Nephron progenitor cell (in vitro differentiated cells): ENCODE data around the gene OMP.

Source experiments
- DNase-seq: peaks from one replicate; pipeline ENCODE4 v3.0.0; 2021
- H3K27ac Mint-ChIP-seq: 2 replicates; pipeline ENCODE4 v1.8.0; 2021; ENCODE audit warnings: mild to moderate bottlenecking, moderate library complexity, mixed read lengths
- H3K27me3 Mint-ChIP-seq: 2 replicates; pipeline ENCODE4 v1.8.0; 2021; ENCODE audit warnings: mild to moderate bottlenecking, low read depth, mixed read lengths; ENCODE audit not compliant: poor library complexity
- H3K36me3 Mint-ChIP-seq: 2 replicates; pipeline ENCODE4 v1.8.0; 2021; ENCODE audit warnings: low read depth, mixed read lengths
- H3K4me1 Mint-ChIP-seq: 2 replicates; pipeline ENCODE4 v1.8.0; 2021; ENCODE audit warnings: mixed read lengths
- H3K4me3 Mint-ChIP-seq: 2 replicates; pipeline ENCODE4 v1.8.0; 2021; ENCODE audit warnings: mild to moderate bottlenecking, moderate library complexity, mixed read lengths
- H3K9me3 Mint-ChIP-seq: 2 replicates; pipeline ENCODE4 v1.8.0; 2021; ENCODE audit warnings: mild to moderate bottlenecking, moderate library complexity, mixed read lengths
- CTCF ChIP-seq: fragments of 200-600 bp; sonication (generic); IDR thresholded peaks from 2 replicates; pipeline ENCODE4 v1.5.0; 2021; ENCODE audit warnings: antibody characterized with exemption

OMP gene

DNA sequence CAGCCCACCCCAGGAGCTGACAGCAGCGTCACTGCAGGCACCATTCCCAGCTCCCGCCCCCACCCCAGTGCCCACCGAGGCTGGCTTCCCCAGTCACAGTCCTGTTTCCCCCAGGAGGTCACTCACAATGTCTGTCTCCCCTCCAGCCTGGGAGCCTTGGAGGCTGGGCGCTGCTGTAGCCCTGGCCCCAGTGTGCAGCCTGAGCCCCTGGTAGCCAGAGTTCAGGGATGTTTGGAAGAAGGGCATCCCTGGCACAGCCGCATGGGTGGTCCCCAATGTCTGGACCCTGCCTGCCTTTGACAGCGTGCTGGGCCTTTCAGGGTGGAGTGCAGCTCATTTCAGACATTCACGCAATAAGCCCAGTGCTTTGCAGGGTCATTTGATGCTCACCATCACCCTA lies 31.6 kb upstream of the OMP start:
- Mint-ChIP-seq H3K36me3 (no peaks in the 10 kb centered on the region), H3K27ac (no peak overlapping the region), H3K4me3 (no peak overlapping the region), H3K27me3 (peaks cover 2% of the 10 kb centered on the region), H3K9me3 (no peaks in the 10 kb centered on the region), H3K4me1 (peaks cover 55% of the 10 kb centered on the region)
- DNase-seq, result no peak
- TF ChIP-seq CTCF, result no peak

DNA sequence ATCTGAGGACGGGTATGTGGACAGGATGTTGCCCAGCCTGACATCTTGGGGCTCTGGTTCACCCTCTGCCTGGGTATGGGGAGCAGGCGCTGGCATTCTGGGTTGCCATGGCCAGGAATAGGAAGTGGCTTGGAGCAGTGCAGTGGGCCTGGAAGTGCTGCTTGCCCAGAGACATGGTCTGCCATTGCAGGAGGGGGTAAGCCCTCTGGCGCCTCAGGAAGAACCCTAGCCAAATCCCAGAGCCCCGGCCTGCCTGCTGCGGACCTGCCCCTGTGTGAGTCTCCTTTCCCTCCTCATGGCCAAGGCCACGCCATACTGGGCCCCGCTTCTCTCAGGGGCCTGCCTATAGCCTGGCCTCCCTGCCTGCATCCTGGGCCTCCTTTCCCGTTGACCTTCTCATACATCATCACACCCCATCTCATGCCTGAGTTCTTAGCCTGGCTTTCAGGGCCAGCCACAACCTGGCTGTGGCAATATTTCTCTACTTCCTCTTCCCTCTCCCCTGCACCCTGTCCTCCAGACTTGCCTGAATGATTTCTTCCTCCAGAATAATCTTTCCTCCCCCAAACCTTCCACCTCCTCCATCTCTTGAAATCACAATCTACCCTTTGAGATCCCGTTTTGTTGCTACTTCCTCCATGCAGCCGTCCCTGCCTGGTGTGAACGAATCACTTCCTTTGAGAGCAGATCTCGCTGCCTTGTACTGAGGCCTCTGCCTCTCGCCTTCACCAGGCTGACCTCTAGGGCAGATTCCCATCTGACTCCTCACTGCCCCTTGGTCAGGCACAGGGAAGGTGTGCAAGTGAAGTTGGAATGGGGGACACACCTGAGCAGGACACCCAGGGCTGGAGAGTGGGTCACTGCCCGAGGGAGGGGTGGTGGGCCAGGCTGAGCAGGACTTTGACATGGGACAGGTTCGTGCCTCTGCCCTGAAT lies 30.7 kb upstream of the OMP start:
- H3K27ac Mint-ChIP-seq, result peak overlapping the region; percentile 75
- no peak for TF ChIP-seq CTCF
- no peaks in the 10 kb centered on the region for H3K9me3 Mint-ChIP-seq
- no peaks in the 10 kb centered on the region for H3K36me3 Mint-ChIP-seq
- H3K4me3 Mint-ChIP-seq, result no peak overlapping the region
- no peak for DNase-seq
- H3K4me1 Mint-ChIP-seq, result peaks cover 54% of the 10 kb centered on the region
- H3K27me3 Mint-ChIP-seq, result peaks cover 2% of the 10 kb centered on the region

DNA sequence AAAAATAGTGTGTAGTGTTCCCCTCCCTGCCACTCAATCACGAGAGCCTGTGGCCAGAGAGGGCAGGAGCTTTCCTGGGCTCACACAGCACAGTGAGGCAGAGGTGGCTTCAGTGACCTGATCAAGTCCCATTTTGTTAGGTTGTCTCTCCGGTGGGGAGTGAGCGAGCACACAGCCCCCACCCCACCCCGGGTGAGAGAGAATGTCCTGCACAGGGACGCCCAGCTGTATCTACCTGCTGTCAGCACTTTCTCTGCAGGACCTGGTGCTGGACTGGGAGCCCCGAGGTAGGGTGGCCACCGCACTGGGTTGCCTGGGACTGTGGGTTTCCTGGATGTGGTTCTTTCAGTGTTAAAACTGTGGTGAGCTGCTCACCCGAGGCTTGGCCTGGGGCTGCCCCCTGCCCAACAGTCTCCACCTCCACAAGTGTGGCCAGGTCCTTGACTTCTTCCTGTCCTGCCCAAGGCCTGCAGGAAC lies 29.8 kb upstream of the OMP start:
- TF ChIP-seq CTCF, result no peak
- no peak for DNase-seq
- Mint-ChIP-seq H3K27ac (peak overlapping the region; percentile 91), H3K27me3 (peaks cover 2% of the 10 kb centered on the region), H3K4me1 (peaks cover 46% of the 10 kb centered on the region), H3K4me3 (peak overlapping the region; percentile 30), H3K9me3 (peaks cover 2% of the 10 kb centered on the region), H3K36me3 (peaks cover 1% of the 10 kb centered on the region)

DNA sequence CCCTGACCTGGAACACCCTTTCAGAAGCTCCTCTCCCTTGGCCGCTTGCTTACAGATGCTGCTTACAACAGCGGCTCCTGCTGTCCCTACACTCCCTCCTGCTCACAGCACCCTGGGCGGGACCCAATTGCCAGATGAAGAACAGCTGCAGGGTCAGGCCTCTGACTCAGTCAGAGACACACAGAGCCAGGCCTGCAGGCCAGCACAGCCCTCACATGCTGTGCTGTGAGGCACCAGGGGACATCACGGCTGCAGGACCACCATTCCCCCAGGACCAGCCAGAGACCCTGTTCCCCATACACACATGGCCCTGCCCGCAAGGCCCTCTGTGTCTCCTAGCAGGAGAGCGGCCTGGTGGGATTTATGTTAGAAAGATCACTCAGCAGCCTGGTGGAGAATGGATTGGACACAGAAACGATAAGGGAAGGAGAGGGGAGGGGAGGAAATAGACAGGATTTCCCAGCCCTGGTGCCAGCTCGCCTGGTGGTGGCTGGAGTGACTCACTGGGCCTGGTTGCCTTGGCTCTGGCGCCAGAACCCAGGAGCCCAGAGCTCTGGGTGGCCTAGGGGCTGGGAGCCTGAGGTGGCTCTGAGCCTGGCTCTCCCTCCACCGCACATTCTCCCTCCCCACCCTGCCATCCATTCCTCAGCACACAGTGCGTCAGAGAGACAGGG lies 29.2 kb upstream of the OMP start:
- peaks cover 7% of the 10 kb centered on the region for H3K36me3 Mint-ChIP-seq
- TF ChIP-seq CTCF, result no peak
- peak overlapping the region; percentile 30 for H3K4me3 Mint-ChIP-seq
- DNase-seq, result peak; percentile 36
- H3K27ac Mint-ChIP-seq, result peak overlapping the region; percentile 91
- H3K27me3 Mint-ChIP-seq, result peaks cover 2% of the 10 kb centered on the region
- peaks cover 40% of the 10 kb centered on the region for H3K4me1 Mint-ChIP-seq
- H3K9me3 Mint-ChIP-seq, result peaks cover 8% of the 10 kb centered on the region

- Mint-ChIP-seq H3K4me3 (no peak overlapping the region), H3K36me3 (peaks cover 14% of the 10 kb centered on the region), H3K9me3 (peaks cover 15% of the 10 kb centered on the region), H3K27me3 (peaks cover 2% of the 10 kb centered on the region), H3K27ac (no peak overlapping the region), H3K4me1 (peaks cover 34% of the 10 kb centered on the region)
- no peak for TF ChIP-seq CTCF
- no peak for DNase-seq
Measured at GRCh38 chr11:77074205-77074604, 28.4 kb upstream of the OMP start.
